Fibroblast of lung (primary cell): ENCODE results near the gene IL20RA.
A peak's percentile ranks its signal among the peaks of the same experiment; 100 is the strongest.

Experiments
- EZH2 ChIP-seq: IDR thresholded peaks from 2 replicates; pipeline ENCODE4 v1.5.1; 2012; ENCODE audit warnings: low read length, control low read depth, mild to moderate bottlenecking; ENCODE audit errors: missing control alignments
- TF ChIP-seq, protein P1 (sequence below), 2 donors: IDR thresholded peaks in 1 of 2; conservative IDR thresholded peaks in 1 of 2; 1 replicate in 1 of 2; 2 replicates in 1 of 2; pipeline ENCODE4 v1.5.1; 2011 to 2012; ENCODE audit warnings: low read length in 2 of 2, control low read depth in 1 of 2, inconsistent platforms in 1 of 2, low read depth in 1 of 2, mild to moderate bottlenecking in 1 of 2

DNA sequence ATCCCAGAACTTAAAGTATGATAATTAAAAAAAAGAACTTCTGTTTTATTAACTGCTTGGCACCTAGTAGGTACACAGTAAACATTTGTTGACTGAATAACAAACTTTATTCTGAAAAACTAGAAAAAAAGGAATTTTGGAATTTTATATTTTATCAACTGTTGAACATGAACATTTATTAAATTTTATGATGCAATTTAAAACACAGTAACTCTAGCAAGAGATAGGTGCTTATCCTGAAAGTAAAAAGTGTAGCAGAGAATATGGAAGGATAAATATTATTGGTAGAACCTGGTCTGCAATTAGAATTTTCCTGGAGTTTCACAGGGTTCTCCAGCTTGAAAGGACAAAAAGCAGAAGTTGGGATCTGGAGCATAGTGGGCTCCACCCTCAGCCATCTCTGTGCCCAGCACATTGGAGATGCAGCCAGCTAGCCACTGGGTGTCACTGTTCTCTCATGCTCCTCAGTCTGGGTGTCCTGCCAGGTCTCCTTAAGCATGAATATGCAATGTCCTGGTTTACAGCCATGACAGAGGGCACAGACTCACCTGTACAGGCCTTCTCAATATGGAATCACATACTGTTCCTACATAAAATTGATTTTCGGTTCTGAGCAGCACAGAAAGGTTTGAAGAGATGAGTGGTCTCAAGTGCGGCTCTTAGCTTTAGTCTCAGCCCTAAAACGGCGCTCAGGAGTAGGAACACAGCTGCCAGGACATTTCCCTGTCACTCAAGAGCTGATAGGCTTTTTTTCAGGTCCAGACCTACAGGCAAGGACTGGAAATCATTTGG, 31.7 kb upstream of the IL20RA start:
- TF ChIP-seq, protein P1, sequence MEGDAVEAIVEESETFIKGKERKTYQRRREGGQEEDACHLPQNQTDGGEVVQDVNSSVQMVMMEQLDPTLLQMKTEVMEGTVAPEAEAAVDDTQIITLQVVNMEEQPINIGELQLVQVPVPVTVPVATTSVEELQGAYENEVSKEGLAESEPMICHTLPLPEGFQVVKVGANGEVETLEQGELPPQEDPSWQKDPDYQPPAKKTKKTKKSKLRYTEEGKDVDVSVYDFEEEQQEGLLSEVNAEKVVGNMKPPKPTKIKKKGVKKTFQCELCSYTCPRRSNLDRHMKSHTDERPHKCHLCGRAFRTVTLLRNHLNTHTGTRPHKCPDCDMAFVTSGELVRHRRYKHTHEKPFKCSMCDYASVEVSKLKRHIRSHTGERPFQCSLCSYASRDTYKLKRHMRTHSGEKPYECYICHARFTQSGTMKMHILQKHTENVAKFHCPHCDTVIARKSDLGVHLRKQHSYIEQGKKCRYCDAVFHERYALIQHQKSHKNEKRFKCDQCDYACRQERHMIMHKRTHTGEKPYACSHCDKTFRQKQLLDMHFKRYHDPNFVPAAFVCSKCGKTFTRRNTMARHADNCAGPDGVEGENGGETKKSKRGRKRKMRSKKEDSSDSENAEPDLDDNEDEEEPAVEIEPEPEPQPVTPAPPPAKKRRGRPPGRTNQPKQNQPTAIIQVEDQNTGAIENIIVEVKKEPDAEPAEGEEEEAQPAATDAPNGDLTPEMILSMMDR (conservative IDR thresholded peaks at IDR 0.05 in 1 of 2, IDR thresholded peaks at IDR 0.05 in 1 of 2; ENCODE audit: low read depth in 1 of 2, low read length in 2 of 2): peak; percentile 71 to 86
- no peak for TF ChIP-seq EZH2
